Measurements from ENCODE around the gene TNNI2. TPM values are rescaled to one million over a fixed set of nuclear protein-coding genes. Genes with fewer than 3 reads are reported as not detected.

TNNI2 gene
- polyA plus RNA-seq, 4 donors, result 0.20 to 1.3 (median 0.77) TPM

- no peak for DNase-seq (ENCODE audit: low read depth in 4 of 4, low spot score in 2 of 4)
These were observed 5.7 kb downstream of the TNNI2 start for GRCh38 chr11:1844221-1845094.

GRCh38 chr11:1845095-1845429 is 6.3 kb downstream of the TNNI2 start:
- DNase-seq (ENCODE audit: low read depth in 4 of 4, low spot score in 2 of 4), result no peak

- DNase-seq (ENCODE audit: low read depth in 4 of 4, low spot score in 2 of 4), result no peak
These were observed 7.0 kb downstream of the TNNI2 start for GRCh38 chr11:1845561-1846452.

DNA sequence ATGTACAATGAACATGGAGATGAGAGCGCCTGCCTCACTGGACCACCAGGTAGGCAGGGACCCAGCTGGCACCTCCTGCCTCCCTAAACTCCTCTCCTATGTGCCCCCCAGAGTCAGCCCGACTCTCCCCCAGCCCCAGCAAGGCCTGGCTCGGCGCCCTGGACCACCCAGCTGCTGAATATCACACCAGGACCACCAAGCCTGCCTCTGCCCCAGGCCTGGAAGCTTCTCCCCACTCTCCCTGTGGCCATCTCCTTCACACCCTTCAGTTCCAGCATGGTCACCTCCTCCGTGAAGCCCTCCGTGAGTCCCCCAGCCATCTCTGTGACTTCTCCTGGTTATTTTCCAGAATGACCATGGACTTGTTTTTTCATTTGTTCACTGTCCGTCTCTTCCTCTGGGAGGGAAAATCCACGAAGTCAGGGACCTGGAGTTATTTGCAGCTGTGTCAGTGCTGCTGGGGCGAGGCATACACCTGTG is 7.7 kb downstream of the TNNI2 start:
- no peak for DNase-seq (ENCODE audit: low read depth in 4 of 4, low spot score in 2 of 4)

- no peak for DNase-seq (ENCODE audit: low read depth in 4 of 4, low spot score in 2 of 4)
These were observed 8.4 kb downstream of the TNNI2 start for GRCh38 chr11:1847006-1847735.

DNA sequence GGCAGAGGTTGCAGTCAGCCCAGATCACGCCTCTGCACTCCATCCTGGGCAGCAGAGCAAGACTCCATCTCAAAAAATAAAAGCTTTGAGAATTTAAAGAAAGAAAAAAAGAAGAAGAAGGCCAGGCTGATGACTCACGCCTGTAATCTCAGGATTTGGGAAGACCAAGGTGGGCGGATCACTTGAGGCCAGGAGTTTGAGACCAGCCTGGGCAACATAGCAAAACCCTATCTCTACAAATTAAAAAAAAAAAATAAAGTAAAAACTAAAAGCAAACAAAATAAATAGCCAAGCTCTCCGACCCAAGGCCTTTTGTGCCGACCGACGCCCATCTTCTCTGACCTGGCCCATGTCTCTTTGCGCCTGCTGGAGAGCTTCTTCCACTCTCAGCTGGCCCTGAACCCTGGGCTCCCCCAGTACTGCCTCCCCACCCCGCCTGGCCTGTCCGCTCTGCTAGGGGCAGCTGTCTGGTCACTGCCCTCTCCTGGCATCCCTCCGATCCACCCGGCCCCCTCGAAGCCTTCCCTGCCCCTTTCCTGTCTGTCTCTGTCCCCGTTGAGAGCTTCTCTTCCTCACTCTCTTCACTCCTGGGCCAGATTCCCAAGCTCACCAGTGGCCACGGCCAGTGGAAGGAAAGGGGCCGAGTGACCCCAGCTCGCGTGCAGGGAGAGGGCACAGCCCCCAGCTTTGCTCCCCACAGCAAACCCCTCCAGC is 9.3 kb downstream of the TNNI2 start:
- no peak for DNase-seq (ENCODE audit: low read depth in 4 of 4, low spot score in 2 of 4)

GRCh38 chr11:1848640-1849430 is 10.1 kb downstream of the TNNI2 start:
- no peak for DNase-seq (ENCODE audit: low read depth in 4 of 4, low spot score in 2 of 4)

GRCh38 chr11:1851468-1852180 is 12.8 kb downstream of the TNNI2 start:
- DNase-seq (ENCODE audit: low read depth in 4 of 4, low spot score in 2 of 4), result no peak

- DNase-seq (ENCODE audit: low read depth in 4 of 4, low spot score in 2 of 4), result no peak
These were observed 13.6 kb downstream of the TNNI2 start for GRCh38 chr11:1852271-1852876.

DNA sequence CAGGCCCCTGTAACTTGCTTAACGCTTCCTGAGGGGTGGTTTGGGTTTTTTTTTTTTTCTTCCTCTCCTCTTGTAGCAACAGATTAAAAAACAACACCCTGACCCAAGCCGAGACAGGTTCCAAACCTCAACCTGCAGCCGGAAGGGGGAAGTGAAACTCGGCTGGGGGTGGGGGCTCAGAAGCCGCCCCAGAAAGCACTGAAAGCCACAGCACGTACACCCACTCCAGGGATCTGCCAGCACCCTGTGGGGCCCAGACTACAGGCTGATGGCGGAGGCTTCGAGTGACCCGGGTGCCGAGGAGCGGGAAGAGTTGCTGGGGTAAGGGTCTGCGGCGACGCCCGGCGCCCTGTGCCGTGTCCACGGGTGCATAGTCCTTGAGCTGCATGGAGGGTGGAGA is 14.1 kb downstream of the TNNI2 start, which contains the start of gene LSP1:
Gene LSP1 (plus strand): TSS at position 208 of the 400 bp plus-strand sequence. CDS start 61 bp downstream, at position 269.
- no peak for DNase-seq (ENCODE audit: low read depth in 4 of 4, low spot score in 2 of 4)

GRCh38 chr11:1853376-1854131 is 14.8 kb downstream of the TNNI2 start:
- no peak for DNase-seq (ENCODE audit: low read depth in 4 of 4, low spot score in 2 of 4)

- no peak for DNase-seq (ENCODE audit: low read depth in 4 of 4, low spot score in 2 of 4)
These were observed 15.6 kb downstream of the TNNI2 start for GRCh38 chr11:1854132-1854948.

- no peak for DNase-seq (ENCODE audit: low read depth in 4 of 4, low spot score in 2 of 4)
These were observed 16.4 kb downstream of the TNNI2 start for GRCh38 chr11:1854949-1855885.

DNA sequence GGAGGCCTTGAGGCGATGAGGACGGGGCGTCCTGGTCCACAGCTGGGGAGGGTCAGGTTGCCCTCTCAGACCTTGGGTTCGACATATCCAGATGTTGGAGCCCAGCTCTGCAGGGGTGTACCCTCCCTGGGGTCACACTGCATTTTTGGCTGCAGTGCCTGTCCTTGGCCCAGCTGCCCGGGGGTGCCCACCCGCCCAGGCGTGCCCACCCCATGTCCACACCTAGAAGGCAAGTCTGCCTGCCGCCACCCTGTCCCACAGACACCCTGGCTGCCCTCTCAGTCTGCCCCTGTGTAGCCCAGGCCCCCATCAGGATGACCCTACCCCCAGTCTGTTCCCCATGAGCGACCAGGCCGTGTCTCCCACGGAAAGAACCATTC is 17.1 kb downstream of the TNNI2 start:
- no peak for DNase-seq (ENCODE audit: low read depth in 4 of 4, low spot score in 2 of 4)

- DNase-seq (ENCODE audit: low read depth in 4 of 4, low spot score in 2 of 4), result no peak
These were observed 17.7 kb downstream of the TNNI2 start for GRCh38 chr11:1856306-1857005.

Data from left renal cortex interstitium (tissue), 4 donors.